Stimulated activated CD8-positive, alpha-beta memory T cell treated with anti-CD3 and anti-CD28 coated beads, Interleukin-12 subunit alpha, Interleukin-12 subunit beta, amount 100 ng/mL, for 4 hours (primary cell): ENCODE results near the gene NDUFB1.

ENCODE experiments used
- DNase-seq: peaks from one replicate; pipeline ENCODE4 v3.0.0-alpha.2; 2020; ENCODE audit warnings: low read depth

The NDUFB1 gene

GRCh38 chr14:92093320-92093719 lies 28.2 kb downstream of the NDUFB1 start:
- DNase-seq = no peak

- no peak for DNase-seq
Observed at GRCh38 chr14:92088494-92088893, 33.0 kb downstream of the NDUFB1 start.

- no peak for DNase-seq
Observed at GRCh38 chr14:92074555-92074954, 47.0 kb downstream of the NDUFB1 start.
